Middle frontal gyrus (tissue), 1 donor: ENCODE results near the gene SACS.
"Not testable (repeated sequence)": the region's sequence is repeated elsewhere in the genome, so short reads cannot be mapped to it uniquely, and the experiment has no call there.

Experiments used
- DNase-seq: peaks from one replicate; pipeline ENCODE4 v3.0.0-alpha.2; 2015; ENCODE audit warnings: low spot score; ENCODE audit errors: extremely low spot score

Gene SACS

GRCh38 chr13:23455401-23456185 is 22.1 kb upstream of the SACS start:
- DNase-seq: no peak

- DNase-seq: no peak
Measured at GRCh38 chr13:23453132-23453531, 19.6 kb upstream of the SACS start.

DNA sequence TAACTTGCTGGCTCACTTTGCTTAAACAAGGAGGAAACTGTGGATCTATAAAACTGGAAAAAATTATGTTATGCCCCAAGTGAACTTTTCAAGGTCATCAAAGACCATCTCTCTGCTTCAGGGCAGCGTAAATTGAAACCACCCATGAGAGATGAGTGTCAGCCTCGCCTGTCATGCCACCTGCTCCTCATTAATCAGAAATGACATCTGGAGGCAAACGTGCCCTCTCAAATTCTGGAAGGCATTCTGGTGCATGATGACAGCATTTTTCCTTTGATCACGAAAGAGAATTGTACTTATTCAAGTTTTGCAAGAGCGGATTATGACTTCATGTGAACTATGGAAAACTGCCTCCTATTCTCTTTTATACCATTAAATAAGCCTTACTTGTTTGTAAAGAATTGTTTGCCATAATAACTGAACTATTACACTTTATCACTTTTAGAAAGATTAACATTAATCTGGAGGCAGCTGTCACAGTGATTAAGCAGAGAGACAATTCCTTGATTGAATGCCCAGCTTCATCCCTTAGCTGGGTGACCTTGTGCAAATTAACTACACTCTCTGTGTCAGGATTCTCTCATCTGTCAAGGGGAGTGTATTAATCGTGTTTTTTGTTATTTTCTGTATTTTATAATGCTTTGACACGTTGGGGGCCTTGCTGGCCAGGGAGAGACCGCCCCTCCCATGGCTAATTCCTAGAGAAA is 17.0 kb upstream of the SACS start:
- DNase-seq: no peak

GRCh38 chr13:23449398-23450162 is 16.1 kb upstream of the SACS start:
- no peak for DNase-seq

DNA sequence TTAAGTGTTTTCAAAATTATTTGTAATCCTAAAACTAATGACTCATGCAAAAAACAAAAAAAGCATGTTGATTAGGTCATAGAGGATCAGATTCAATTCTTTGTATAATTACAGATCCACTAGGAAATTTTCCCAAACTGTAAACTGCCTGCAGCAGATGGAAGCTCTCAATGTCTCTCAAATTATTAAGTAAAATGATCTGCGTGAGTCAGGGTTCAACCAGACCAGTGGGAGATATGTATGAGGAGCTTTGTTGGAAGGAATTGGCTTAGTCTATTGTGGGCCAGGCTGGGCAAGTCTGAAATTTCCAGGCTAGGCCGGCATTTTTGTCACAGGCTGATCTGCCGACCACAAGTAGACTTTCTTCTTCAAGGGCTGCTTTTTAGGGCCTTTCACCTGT is 14.4 kb upstream of the SACS start:
- no peak for DNase-seq

- no peak for DNase-seq
Measured at GRCh38 chr13:23445794-23446193, 12.3 kb upstream of the SACS start.

- no peak for DNase-seq
Measured at GRCh38 chr13:23443878-23444277, 10.4 kb upstream of the SACS start.

GRCh38 chr13:23443110-23443509 is 9.6 kb upstream of the SACS start:
- DNase-seq: no peak

DNA sequence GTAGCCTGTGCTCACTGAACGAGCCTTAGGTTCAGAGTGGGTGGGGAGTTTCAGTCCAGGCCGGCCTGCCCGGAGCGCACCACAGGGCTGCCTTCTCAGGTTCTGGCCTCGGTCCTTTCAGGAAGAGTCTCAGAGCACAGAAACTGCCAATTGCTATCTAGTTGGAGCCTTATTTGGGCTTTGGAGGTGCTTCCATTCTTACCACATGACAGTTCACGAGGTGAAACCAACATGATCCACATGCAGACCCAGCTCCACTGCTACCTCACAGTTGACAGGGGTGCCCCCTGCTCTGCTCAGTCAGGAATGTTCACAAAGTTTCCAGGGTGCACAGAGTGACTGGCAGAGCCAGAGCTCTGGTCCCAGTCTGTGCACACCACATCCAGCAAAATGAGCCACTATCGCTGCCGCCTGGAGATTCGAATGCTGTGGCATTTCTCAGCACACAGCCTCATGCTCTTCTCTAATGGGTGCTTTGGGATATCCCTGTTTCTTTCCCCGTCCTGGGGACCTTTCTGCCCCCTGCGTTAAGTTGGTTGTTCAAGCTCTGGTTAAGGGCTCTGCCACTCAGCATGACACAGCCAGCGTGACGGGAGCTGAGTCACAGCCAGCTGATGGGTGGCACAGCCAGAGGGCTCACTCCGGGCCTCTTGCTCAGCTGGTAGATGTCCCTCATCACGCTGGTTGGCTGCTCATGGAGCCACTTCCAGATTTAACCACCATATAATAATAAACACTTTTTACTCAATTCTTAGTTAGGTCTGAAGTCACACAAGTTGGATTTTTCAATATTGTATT is 7.5 kb upstream of the SACS start:
- DNase-seq: no peak

- DNase-seq: not testable (repeated sequence)
Measured at GRCh38 chr13:23440324-23440723, 6.8 kb upstream of the SACS start.

DNA sequence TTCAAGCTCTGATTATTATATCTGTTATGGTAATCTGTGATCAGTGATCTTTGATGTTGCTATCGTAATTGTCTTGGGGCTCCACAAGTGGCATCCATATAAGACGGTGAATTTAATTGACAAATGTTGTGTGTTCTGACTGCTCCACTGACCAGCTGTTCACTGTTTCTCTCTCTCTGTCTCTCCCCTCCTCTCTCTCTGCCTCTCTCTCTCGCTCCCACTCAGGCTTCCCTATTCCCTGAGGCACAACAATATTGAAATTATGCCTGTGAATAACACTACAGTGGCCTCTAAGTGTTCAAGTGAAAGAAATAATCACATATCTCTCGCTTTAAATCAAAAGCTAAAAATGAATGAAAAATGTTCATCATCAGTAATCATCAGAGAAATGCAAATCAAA is 4.4 kb upstream of the SACS start:
- DNase-seq: no peak

- DNase-seq: no peak
Measured at GRCh38 chr13:23436680-23437079, 3.2 kb upstream of the SACS start.

GRCh38 chr13:23434491-23434890 is 989 bp upstream of the SACS start:
- no peak for DNase-seq

- DNase-seq: no peak
Measured at GRCh38 chr13:23432626-23433025, 876 bp downstream of the SACS start.

DNA sequence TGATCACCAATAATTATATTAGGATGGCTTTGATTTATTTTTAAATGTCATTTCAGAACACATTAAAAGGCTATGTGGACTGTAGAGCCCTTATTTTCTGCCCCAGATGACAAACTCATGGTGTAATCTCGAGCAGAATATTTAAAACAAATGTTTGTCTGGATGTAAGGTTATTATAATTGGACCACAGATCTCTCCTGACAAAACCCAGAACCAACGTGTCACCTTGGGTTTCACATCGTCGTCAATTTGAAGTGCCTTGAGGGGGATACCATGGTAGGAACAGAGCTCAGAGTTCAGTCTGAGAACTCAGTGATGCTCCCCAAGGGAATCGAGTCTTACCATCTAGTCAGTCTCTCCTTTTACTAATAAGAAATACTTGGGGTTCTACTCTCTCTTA is 2.8 kb downstream of the SACS start:
- no peak for DNase-seq

DNA sequence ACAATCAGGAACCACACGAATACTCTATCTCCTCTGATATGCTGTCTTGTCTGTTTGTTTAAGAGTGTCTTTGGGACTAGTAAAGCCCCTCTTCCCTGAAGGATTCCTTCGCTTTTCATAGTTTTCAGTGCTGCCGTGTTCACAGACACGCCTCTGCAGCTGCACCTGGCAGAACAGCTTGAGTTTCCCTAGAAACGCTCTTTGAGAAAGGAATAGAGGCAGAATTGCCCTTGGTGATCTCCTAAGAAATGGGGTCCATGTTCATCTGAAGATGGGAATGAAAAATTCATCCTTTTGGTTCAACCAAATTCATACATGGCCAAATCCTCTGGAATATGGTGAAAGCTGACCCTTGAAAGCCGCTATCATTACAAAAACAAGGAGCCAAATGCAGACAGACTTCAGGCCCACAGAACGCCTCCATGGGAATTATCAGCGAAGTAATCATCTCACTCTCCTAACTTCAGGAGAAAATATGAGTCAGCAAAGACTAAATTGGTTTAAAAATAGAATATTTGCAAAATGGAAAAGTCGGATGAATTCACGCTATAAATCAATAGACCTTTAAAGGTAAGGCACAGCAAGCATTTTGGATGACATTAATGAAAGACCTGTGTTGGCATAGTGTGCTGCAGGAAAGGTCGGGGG is 5.5 kb downstream of the SACS start:
- DNase-seq: no peak

GRCh38 chr13:23427342-23427843 is 6.1 kb downstream of the SACS start:
- no peak for DNase-seq

DNA sequence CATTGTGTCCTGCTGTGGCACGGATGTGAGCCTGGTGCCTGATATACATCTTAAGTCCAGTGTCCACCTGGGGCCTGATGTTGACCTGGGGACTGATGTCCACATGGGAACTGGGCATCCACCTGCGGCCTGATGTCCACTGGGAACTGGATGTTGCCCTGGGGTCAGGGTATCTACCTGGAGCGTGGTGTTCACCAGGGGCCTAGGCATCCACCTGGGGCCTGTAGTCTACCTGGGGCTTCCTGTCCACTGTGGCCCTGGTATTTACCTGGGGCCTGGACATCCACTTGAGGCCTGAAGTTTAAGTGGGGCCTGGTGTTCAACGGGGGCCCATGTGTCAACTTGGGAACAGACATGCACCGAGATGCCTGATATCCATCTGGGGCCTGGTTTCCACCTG is 11.9 kb downstream of the SACS start:
- DNase-seq: no peak

DNA sequence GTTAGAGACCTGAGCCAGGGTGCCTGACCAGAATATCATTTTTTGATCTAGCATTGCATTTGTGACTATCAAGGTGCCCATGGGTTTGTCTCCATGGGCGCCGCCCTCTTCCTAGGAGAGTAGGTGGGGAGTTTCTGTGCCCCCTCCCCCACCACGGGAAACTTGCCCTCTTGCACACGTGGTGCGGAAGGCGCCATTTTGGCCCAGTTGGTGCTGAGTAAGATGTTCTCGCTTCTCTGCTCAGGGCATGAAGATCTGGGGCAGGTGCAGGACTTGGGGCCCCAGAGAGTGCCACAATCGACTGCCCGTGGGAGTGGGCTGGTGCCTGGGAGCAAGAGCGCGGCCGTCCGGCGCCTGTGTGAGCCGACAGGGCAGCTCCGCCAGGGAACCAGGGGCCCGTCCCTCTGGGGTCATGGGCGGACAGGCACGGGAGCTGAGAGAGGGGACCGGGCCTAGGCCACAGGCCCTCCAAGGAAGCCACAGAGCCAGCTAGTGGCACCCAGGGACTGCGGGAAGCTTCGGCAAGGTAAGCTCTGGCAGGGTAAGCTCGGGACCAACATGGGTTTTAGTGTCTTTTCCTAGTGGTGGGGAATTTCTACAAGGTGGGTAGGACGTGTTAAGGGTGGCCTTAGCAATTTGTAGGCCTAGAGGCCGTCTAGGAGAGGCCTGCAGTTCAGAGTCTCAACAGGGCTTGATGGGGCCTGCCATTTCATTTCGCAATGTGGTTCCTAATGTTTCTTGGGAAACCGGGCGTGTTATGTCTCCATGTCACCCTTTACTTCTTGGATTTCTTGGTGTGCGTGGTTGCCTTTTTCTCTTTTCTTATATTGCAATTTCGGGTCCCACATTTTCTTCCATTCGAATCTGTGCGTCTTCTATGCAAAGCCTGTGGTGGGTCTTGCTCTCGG is 14.5 kb downstream of the SACS start:
- DNase-seq: no peak

DNA sequence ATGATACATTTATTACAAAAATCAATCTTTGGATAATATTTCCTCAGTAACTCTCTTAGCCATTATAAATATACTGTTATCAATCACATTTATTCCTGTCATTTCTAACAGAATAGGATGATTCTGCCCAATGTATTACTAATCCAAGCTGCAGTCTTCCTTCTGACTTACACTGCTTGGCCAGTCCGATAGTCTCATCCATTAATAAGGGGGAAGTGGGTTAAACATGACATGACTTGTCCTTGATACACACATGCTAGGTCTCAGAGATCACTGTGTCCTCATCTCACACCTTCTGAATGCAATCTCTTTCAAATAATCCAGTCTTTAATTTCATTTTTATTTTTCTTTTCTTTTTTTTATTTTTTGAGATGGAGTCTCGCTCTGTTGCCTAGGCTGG is 18.8 kb downstream of the SACS start:
- no peak for DNase-seq
